NCI-H2081 treated with DMSO at 0.1 percent for 48 hours (cell line): Measurements from ENCODE around the gene NUB1.

Source experiments
- DNase-seq: peaks from one replicate; lab custom pipeline; 2025; lab: John Stamatoyannopoulos, UW

NUB1 gene

DNA sequence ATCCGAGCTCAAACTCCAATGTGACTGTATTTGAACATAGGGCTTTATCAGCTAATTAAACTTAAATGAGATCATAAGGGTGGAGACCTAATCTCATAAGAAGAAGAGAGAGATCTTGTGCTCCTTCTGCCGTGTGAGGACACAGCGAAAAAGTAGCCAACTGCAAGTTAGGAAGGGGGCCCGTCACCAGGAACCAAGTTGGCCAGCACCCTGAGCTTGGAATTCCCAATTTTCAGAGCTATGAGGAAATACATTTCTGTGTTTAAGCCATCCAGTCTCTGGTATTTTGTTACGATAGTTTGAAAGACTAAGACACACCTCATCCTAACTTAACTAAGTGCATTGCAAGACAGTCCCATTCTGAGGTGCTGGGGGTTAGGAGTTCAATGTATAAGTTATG is 82.3 kb downstream of the NUB1 start:
- DNase-seq, result no peak

- DNase-seq, result no peak
Observed at GRCh38 chr7:151424799-151425198, 83.2 kb downstream of the NUB1 start.

- no peak for DNase-seq
Observed at GRCh38 chr7:151425670-151426440, 84.2 kb downstream of the NUB1 start.

GRCh38 chr7:151426441-151426903 is 84.9 kb downstream of the NUB1 start:
- no peak for DNase-seq

DNA sequence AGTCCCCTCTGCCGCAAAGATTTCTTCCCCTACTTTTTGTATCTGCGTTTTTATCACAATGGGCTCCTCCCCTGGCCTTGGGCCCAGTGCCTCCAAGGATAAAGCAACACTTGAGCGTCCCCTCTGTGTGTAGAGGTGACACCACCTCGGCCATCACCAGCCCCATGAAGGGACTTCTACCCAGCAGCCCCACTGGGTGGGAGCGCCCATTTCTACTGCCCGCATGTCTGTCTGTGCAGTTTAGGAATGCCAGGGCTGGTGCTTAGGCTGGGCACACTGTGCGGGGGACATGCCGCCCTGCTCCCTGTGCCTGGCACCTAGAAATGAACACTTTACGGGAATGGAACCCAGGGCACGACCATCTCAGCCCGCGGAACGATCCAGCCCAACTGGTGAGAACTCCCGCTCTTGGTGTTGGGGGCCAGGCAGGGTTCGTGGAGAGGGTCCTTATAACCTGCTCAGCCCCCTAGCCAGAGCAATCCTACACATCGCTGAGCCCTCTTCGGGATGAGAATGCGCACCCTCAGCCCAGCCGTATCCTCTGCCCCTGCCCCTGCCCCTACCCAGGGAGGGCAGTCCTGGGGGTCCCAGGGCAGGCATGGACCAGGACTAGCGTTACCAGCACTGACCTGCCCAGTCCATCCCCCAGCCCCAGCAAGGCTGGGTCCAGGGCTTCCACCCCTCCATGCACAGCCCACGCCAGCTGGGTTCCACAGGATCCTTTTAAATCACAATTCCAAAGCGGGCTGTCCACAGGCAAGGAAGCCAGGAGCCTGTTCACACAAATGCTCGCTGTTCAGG is 85.5 kb downstream of the NUB1 start:
- no peak for DNase-seq

GRCh38 chr7:151427705-151428377 is 86.2 kb downstream of the NUB1 start:
- DNase-seq, result no peak
